GM18870 (cell line): Measurements from ENCODE around the gene PRRG3.

Experiments used
- ATAC-seq: cut with Tn5 transposase; IDR thresholded peaks from one replicate; pipeline ENCODE4 v1.9.1; 2021; ENCODE audit warnings: moderate library complexity; ENCODE audit not compliant: unreplicated experiment

PRRG3 gene

DNA sequence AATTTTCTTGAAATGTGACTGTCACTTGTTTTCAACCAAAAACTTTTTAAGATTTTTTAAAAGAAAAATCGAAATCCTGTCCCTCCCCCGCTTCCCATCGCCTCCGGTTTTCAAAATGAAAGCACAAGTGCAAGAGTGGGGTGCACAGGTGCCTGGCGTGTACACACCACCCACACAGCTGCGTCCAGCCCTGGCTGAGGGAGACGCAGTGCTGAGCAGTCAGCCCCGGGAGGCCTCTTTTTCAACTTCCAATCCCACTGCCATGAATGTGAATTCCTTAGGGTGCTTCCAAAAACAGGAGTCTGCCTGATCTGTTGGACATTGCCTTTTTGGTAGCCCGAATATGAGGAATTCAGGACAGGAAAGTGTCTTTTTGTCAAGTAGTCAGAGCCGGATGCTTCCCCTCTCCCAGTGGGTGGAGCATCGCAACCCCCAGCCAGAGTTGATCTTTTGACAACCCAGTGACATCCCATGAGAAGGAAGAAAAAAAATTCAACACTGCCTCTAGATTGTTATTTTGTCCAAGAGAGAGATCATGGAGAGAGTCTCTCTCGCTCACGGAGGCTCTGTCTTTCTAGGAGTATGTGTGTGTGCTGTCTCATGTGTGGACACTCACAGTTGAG is 8.9 kb downstream of the PRRG3 start:
- ATAC-seq: no peak

DNA sequence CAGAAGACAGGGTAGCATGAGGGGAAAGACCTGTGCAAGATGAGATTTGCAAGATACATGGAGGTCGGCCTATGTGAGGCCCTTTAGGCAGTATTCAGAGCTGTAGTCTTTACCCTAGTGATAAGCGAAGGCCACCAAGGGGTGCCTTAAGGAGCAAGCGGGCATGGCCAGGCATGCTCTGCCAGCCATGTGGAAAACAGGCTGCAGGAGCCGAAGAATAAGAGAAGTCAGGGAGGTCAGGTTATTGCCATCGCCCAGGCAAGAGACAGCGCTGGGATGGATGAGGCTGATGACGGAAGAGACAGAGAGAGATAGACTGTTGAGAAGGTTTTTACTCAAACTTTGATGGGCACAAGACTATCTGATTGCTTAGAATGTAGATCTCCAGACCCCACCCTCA is 13.6 kb downstream of the PRRG3 start:
- ATAC-seq: no peak

DNA sequence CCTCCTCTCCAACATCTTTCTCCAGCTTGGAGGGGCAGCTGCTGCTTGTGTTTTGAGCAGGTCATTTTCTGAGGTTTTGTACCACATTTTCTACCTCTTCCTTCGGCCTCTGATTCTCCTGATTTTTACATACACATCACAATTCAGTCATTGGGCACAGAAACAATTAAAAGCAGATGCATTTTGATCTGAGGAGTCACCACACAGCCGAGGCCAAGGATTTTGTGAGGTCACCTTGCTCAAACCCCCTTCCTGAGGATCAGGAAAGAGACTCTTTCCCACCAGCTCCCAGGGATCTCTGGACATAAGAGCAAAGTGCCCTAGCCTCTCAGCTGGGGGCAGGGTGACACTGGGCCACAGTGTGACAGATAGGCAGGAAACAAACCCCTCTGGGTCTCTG is 15.2 kb downstream of the PRRG3 start:
- ATAC-seq: no peak

DNA sequence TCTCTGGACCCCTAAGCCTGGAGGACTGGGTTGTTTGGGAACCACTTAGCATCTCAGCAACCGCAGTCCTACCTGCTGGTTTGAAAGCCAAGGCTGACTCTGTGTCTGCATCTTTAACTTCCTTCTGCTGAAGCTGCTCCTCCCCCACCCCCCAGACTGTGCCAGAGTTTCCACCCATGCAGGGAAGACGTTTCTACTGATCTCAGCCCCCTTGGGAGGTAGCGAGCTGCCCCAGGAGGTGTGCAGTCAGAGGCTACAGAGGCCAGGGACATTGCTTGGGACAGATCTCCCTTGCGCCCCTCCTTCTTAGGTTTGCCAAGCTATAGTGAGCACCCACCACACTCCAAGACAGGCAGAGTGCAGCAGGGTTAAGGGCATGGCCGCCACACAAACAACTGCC is 15.9 kb downstream of the PRRG3 start:
- ATAC-seq: no peak

DNA sequence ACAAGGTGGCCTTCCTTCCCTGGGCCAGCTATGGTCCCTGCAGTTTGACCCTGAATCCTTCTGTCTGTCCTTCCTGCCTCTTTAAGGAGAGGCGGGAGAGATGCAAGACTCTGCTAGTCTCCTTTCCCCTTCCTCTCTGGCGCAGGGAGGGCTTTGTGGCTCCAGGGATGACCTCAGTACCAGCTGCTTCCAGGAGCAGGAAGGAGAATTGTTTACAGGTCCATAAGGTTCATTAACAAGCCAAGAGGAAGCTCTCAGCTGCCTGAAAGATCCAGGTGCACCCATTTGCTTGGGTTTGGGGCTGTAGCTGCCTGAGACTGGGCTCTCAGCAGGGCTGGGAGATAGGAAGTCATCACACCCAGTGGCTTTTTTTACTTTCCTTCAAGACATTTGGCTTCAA is 16.5 kb downstream of the PRRG3 start:
- ATAC-seq: no peak

DNA sequence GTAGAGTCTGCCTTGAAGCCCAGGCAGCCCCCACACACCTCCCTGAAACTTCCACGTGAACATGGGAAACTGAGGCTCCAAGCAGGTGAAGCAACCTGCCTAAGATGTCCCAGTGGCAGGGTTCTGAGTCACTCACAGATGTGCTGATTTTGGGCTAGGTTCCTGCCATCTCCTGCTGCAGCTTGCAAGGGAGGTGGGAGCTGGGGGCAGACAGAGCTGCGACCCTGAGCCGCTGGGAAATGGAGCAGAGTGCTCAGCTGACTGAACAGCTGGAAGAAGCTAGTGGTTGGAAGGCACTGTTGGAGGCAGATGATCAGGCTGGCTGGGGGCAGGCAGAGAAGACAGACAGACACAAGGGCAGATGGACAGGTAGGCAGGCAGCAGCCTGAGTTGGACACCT is 17.0 kb downstream of the PRRG3 start:
- no peak for ATAC-seq

DNA sequence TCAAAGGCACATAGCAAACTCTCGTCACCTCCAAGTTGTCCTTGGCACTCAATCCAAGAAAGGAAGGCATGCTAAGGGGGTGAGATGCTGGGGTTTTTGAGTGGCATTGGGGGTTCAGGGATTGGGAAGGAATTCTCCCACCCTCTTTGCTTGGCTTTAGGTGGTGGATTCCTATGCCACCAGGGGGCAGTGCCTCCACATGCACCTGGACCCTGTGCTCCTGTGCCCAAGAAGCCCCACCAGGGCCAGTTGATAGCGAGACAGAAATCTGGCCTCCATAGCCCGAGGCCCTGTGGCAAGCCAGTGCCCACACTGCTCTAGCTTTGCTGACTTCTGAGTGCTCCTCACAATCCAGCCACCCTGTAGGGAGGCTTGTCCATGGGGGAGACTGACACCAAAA is 18.6 kb downstream of the PRRG3 start:
- no peak for ATAC-seq

DNA sequence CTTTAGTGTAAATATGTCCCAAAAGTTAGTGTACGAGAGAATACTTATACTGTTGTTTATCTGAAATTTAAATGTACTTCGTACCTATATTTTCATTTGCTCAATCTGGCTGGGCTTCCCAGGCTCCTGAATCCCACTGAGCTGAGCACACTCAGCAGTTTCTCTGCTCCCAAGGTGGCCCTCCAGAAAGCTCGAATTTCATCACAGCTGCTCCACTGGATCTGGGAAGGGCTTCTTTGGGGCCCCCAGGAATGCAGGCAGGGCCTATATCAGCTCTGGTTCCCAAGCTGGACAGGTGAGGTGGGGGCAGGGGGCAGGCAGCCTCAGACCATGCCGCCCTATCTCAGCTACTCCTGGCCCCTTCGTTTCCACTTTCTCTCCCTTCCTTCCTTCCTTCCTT is 19.1 kb downstream of the PRRG3 start:
- no peak for ATAC-seq

DNA sequence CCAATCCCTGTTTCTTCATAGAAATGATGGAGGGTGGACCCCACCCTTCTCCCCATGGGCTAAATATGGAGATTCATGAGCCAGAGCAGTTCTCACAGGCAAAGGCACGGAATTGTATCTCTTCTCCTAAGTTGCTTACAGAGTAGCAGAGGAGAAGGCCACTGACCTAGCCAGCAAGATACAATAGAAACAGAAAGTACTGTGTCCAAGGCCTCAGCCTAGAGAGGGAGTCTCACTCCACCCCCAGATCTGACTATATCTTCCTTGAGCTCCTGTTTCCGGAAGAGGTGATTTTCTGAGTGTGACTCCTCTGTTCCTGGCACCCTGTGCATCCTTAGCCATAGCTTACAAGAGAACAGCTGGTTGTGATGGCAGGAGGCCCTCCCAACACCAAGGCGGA is 20.5 kb downstream of the PRRG3 start, which contains the start of gene FATE1:
FATE1 (plus strand) TSS at position 284 of the 400 bp plus-strand sequence; CDS start at position 369, 85 bp downstream.
- ATAC-seq: no peak

DNA sequence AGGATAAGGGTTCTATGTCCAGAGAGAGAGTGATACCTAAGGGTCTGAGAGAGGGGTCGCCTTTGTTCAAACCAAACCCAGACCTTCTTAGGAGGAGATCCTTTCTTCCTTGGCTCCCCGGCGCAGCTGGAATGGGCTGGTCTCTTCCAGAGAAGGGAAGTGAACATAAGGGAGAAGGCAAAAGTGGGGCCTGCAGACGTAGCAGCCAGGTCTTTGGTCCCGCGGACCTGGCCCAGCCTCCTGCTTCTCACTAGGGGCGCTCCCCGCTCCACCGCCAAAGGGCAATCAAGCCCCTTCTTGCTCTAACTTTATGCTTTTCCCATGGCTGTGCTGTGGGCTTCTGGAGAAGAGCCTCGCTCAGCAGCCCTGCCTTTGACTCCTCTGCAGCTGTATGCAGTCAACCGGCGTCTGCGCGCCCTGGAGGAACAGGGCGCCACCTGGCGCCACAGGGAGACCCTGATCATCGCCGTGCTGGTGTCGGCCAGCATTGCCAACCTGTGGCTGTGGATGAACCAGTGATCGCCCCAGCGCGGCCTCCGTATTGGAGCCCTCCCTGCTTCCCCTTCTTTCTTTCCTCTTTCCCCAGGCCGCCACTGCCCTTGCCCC is 27.1 kb downstream of the PRRG3 start:
- no peak for ATAC-seq

DNA sequence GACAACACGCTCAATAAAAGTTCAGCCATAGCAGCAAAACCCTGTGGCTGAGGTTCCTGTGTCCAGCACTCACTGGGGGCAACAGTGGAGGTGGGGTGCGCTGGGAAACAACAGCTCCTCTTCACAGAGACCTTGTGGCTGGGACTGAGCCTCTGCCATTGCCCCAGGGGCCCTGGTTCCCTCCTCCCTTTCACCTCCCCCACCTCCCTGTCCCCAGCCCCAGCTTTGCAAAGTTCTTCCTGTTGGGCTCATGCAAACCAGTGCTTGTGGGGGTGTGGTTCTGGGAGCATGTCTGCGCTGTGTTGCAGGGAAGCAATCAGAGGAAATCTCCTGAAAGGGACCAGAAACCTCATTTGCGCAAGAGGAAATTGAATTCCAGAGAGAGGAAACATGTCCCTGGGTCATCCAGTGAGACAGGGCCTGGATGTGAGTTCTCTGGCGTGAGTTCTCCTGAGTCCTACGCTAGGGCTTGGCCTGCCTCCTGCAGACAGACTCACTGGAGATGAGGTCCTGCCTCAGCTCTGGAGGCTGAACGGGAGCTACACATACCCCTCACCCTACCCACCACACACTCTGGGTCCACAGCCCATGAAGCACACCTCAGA is 28.0 kb downstream of the PRRG3 start:
- no peak for ATAC-seq

DNA sequence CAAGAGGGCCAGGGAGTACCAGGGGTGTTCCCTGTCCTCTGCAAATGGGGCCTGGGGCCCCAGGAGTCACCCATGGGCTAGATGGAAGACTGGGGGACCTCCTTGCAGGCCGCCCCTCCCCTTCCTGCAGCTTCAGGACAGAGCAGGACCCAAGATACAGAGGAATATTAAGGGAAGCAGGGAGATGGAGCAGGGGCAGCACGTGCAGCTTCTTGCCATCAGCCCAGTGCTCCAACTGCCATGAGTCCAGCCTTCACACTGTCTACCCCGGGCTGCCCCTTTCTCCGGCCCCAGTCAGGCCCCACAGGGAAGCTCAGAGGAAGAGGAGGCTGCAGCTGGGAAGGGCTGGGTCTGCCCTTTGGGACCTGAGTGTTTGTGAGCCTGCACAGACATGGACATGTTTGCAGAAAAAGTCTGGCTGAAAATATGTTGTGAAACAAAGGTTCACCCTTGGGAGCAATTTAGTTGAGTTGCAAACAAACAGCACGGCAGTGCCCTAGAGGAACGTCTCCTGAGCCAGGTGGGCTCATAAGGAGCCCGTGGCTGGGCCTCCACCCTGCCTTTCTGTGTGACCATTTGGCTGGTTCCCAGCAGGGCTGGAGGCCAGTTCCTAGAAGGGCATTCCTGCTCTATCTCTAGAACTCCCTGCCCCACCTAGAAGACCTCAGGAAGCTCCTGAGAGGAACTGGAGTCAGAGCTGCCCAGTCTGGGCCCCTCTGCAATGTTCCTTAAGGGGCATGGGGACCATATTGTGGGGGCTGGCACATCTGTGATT is 29.5 kb downstream of the PRRG3 start:
- no peak for ATAC-seq

DNA sequence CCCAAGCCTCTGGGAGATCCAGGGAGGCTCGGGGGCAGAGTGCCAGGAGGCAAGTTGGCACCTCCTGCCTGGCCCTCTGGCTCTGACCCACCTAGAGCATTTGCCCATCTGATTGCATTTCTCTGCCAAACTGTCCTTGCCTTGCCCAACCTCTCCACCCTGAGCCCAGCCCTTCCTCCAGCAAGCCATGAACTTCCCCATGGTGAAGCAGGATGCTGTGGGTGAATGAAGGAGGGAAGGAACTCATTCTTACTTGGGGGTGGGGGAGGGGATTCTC is 30.0 kb downstream of the PRRG3 start:
- ATAC-seq: no peak

DNA sequence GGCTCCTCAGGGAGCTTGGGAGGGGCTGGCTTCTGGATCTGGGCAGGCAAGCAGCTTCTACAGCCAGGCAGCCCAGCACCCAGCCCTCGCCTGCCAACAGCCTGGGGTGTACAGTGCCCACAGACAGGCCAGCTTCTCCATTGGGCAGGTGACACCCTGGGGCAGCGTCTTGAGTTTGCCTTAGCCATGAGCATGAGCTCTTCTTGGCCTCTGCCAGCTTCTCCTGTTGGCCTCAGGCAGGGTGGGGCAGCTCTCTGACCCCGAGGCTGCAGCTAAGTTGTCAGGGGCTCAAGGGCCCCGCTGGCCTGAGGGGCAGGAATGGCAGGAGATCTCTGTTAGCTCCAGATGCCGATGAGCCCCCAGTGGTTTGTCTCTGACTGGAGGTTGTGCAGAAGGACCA is 31.5 kb downstream of the PRRG3 start:
- ATAC-seq: no peak

DNA sequence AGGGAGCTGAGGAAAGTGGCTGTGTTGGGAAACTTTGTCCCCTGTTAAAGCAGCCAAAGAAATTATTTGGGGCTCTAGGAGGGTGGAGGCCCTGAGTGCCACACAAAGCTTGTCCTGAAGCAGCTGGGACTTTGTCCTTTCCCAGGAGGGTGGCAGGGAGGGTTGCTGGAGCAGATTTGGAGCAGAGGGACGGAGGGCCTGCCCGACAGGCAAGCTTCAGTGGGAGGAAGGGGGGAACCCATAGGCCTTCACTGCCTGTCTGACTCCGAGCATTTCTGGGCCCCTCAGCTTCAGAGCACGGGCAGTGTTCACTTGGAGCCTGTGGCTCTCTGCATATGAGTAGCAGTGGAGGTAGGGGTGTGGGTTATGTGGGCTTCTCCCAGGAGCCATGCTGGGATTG is 32.1 kb downstream of the PRRG3 start:
- no peak for ATAC-seq

DNA sequence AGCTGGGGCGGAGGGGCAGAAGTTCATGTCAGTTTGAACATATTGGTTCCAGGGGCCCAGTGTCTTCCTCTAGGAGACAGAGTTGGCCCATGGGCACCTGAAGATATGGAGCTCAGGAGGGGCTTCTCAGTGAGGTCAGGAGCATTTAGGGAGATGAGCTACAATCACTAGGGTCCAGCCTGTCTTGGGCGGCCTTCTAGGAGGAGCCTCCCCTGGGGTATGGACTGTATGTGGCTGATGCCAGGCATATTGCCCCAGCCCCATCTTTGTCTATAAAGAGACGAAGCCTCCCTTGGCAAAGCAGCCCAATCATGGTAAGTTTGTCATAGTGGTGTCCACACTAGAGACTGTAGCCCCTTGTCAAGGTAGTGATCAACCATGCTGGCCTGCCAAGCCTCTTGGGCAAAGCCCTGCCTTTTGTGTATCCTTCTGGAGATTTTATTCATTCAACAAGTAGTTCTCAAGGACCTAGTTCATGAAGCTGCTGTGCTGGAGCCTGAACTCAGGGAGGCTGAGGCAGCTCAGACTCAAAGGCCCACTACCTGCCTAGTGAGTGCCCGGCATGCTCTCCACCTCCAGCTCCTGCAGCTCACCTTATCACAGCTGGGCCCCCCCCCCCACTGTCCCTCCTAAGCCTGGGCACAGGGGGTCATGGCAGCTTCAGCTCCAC is 33.9 kb downstream of the PRRG3 start:
- no peak for ATAC-seq

DNA sequence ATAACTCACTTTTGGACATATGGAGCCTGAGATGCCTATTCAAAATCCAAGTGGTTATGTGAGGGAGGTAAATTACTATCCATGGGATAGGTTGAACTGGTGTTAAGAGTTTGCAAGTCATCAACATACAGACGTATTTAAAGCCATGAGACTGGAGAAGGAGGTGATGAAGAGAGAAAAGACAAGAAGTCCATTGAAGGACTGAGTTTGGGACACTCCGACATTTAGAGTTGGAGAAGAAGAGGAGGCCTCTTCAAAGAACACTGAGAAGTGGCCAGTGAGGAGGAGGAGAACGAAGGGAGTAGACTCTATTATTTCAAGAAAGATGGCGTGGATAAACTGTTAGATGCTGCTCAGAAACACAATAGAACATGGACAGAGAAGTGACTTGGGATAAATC is 39.2 kb downstream of the PRRG3 start, which contains the start of gene CNGA2:
CNGA2 (plus strand) TSS at position 301 of the 400 bp plus-strand sequence. CDS start 3,738 bp downstream, outside the sequence.
- ATAC-seq: no peak

DNA sequence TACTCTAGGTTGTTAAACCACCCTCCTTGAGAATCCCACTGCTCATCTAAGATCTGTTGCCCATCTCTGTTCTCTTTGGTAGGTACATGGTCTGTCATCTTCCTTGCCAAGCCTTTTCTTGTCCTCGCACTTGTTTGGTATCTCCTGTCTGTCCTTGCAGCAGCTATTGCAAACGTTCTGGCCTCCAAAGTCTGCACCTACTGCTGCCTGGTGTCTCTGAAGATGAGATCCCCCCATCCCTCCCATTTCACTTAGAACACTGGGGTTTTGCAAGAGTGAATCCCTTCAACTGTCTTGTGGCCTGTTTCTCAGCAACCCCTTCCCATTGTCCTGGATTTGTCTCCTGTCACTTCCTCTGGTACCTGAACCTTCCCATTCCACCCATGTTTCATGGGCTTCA is 40.0 kb downstream of the PRRG3 start:
- no peak for ATAC-seq

DNA sequence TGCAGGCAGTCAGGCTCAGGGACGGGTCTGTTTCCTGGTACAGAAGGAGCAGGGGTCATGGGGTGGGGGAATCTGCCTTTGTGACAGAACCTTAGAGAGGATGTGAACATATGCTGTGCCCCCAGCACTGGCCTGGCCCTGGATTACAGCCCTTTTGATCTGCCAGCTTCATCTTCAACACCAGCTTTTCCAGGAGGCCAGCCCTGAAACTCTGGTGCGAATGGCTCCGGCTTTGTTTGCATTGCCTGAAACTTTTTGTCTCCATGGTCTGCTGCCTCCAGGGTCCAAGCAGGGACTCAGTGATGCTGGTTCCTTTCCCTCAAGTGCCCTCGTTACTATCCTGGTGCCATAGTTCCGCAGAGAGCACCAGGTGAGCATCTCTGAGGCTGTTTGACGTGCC is 41.4 kb downstream of the PRRG3 start:
- ATAC-seq: no peak

DNA sequence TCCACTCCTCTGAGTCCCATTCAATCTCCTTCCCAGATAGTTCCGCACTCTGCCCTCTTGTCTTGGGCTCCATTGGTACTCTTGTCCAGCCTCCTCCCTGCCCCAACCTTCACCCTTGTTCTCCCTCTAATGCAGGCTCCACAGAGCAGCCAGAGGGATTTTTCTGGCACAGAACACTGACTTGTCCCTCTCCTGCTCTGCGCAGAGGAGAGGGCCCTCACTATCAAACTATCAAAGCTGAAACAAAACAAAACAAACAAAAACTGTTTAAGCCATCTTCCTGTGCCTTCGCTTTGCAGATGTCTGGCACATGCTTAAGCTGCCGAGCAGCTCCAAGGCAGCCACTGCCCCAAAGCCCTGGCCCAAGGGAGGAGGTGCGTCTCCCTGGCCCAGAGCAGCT is 42.2 kb downstream of the PRRG3 start:
- ATAC-seq: no peak

DNA sequence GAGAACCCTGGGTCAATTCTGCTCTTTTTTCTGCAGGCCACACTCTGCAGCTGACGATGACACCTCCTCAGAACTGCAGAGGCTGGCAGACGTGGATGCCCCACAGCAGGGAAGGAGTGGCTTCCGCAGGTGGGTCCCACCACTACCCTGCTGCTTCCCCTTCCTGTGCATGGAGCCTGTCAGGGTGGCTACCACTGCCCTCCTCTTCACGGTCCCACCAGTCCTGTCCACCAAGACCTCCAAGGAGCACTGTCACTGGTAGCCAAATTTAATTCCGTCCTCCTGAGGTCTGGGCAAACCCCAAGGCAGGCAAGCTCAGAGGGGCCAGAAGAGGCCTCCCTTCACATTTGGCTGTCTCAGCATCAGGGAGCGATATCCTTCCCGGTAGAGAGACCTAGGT is 43.5 kb downstream of the PRRG3 start:
- ATAC-seq: no peak
